ENCODE results near the gene TRAPPC4.
"Not testable (repeated sequence)": the region's sequence is repeated elsewhere in the genome, so short reads cannot be mapped to it uniquely, and the experiment has no call there.

The TRAPPC4 gene

GRCh38 chr11:119018074-119018938 lies at the start of gene TRAPPC4, which contains the start of gene RPS25:
Gene TRAPPC4 (plus strand): TSS chr11:119018766. CDS start chr11:119018796, 30 bp downstream.
Gene RPS25 (minus strand): TSS chr11:119018343. CDS start chr11:119018284, 59 bp downstream.
- DNase-seq (ENCODE audit: extremely low spot score) = peak; percentile 93
- CTCF ChIA-PET = interaction anchor here (1.1 kb wide), 1 partner anchor 11 kb away, joined by 3 read pairs; no protein-coding TSS in a partner anchor
- POLR2A ChIA-PET = interaction anchor here (1.2 to 3.6 kb wide), 12 partner anchors 12 to 583 kb away, joined by 3 to 15 read pairs (median 5); partner anchors contain the start of genes CENATAC, SLC37A4 and VPS11
- peak; percentile 65 for TF ChIP-seq L3MBTL2 (conservative IDR thresholded peaks at IDR 0.05)
- TF ChIP-seq CTBP1 (IDR thresholded peaks at IDR 0.05; ENCODE audit: borderline replicate concordance) = no peak; the same call in 1 of the 2 replicates
- TF ChIP-seq ARNT (IDR thresholded peaks at IDR 0.05) = no peak
- TF ChIP-seq ELF4 (IDR thresholded peaks at IDR 0.05) = peak; percentile 76
- TF ChIP-seq SP1 (IDR thresholded peaks at IDR 0.05) = no peak
- TF ChIP-seq FOXA1 (IDR thresholded peaks at IDR 0.05) = no peak
- TF ChIP-seq, protein P1, sequence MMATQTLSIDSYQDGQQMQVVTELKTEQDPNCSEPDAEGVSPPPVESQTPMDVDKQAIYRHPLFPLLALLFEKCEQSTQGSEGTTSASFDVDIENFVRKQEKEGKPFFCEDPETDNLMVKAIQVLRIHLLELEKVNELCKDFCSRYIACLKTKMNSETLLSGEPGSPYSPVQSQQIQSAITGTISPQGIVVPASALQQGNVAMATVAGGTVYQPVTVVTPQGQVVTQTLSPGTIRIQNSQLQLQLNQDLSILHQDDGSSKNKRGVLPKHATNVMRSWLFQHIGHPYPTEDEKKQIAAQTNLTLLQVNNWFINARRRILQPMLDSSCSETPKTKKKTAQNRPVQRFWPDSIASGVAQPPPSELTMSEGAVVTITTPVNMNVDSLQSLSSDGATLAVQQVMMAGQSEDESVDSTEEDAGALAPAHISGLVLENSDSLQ (IDR thresholded peaks at IDR 0.05) = peak; percentile 56; the same call in 1 of the 2 replicates
- no peak for TF ChIP-seq LEF1 (IDR thresholded peaks at IDR 0.05; ENCODE audit: borderline replicate concordance)

DNA sequence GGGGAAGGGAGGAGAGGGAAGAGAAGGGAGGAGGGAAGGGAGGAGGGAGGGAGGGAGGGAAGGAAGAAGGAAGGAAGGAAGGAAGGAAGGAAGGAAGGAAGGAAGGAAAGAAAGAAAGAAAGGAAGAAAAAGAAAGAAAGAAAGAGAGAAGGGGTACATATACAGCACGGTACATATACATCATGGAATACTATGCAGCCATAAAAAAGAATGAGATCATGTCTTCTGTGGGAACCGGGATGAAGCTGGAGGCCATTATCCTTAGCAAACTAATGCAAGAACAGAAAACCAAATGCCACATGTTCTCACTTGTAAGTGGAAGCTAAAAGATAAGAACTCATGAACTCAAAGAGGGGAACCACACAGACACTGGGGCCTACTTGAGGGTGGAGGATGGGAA lies 49.1 kb upstream of the TRAPPC4 start:
- POLR2A ChIA-PET = not testable (repeated sequence)

DNA sequence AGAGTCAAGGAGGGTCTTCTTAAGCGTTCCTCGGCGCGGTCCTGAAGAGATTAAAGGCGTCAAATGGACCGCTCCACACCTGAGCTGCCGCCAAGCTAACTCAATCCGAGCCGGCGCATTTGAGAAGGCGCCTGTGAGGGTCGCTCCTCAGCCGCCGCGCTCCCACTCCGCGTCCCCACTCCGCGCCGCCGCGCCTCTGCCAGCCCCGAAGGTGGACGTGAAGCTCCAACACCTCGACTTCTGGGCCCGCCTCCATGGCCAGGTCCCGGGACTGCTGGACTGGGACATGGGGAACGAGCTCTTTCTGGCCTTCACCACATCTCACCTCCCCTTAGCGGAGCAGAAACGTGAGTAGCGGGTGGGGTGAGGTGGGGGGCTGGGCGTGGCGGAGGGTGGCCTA lies 46.9 kb upstream of the TRAPPC4 start, which contains the start of gene FOXR1:
TSS of gene FOXR1 (plus strand) at position 116 of the 400 bp plus-strand sequence. CDS start at position 287, 171 bp downstream.
- CTCF ChIA-PET = no interaction called here
- POLR2A ChIA-PET = no interaction called here
- DNase-seq (ENCODE audit: extremely low spot score) = no peak
- TF ChIP-seq, protein P1 (IDR thresholded peaks at IDR 0.05) = no peak
- no peak for TF ChIP-seq NFRKB (IDR thresholded peaks at IDR 0.05)
- no peak for TF ChIP-seq FOXM1 (IDR thresholded peaks at IDR 0.05; ENCODE audit: borderline replicate concordance)
- TF ChIP-seq SP1 (IDR thresholded peaks at IDR 0.05) = no peak
- TF ChIP-seq SUZ12 (IDR thresholded peaks at IDR 0.05) = no peak
- no peak for TF ChIP-seq CTBP1 (IDR thresholded peaks at IDR 0.05; ENCODE audit: borderline replicate concordance)
- TF ChIP-seq HDGF (IDR thresholded peaks at IDR 0.05; ENCODE audit: borderline replicate concordance) = no peak
- no peak for TF ChIP-seq FOXA1 (IDR thresholded peaks at IDR 0.05)
- no peak for TF ChIP-seq BHLHE40 (IDR thresholded peaks at IDR 0.05; ENCODE audit: borderline replicate concordance)
- TF ChIP-seq ZNF384 (IDR thresholded peaks at IDR 0.05) = no peak
- no peak for TF ChIP-seq ARNT (IDR thresholded peaks at IDR 0.05)
- no peak for TF ChIP-seq LEF1 (IDR thresholded peaks at IDR 0.05; ENCODE audit: borderline replicate concordance)
- no peak for TF ChIP-seq TARDBP (IDR thresholded peaks at IDR 0.05)
- TF ChIP-seq L3MBTL2 (conservative IDR thresholded peaks at IDR 0.05) = no peak
- TF ChIP-seq ELF4 (IDR thresholded peaks at IDR 0.05) = no peak

More for the DNA sequence above, 49.1 kb upstream of the TRAPPC4 start:
- DNase-seq (ENCODE audit: extremely low spot score); CTCF ChIA-PET: not testable (repeated sequence)

DNA sequence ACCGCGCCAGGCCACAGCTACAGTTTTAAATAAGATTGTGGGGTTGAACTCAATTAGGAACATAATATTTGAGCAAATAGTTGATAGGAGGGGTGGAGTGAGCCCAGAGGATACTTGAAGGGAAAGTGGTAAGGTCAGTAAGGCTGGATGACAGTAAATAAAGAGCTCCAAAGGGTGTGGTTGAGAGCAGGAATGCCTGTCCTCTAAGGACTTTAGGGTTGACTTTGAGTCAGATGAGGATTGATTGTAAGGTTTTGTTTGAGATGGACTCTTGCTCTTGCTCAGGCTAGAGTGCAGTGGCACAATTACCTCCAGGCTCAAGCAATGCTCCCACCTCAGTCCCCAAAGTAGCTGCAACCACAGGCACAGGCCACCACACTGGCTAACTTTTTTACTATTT lies 44.6 kb upstream of the TRAPPC4 start:
- no peak for TF ChIP-seq L3MBTL2 (conservative IDR thresholded peaks at IDR 0.05)
- TF ChIP-seq FOXK2 (IDR thresholded peaks at IDR 0.05) = no peak
- TF ChIP-seq CTBP1 (IDR thresholded peaks at IDR 0.05; ENCODE audit: borderline replicate concordance) = no peak
- no peak for TF ChIP-seq LEF1 (IDR thresholded peaks at IDR 0.05; ENCODE audit: borderline replicate concordance)
- TF ChIP-seq ELF4 (IDR thresholded peaks at IDR 0.05) = no peak
- no peak for TF ChIP-seq ZNF384 (IDR thresholded peaks at IDR 0.05)
- no peak for TF ChIP-seq HDGF (IDR thresholded peaks at IDR 0.05; ENCODE audit: borderline replicate concordance)
- no peak for TF ChIP-seq TARDBP (IDR thresholded peaks at IDR 0.05)
- DNase-seq (ENCODE audit: extremely low spot score) = no peak
- ChIA-PET POLR2A (no interaction called here), CTCF (no interaction called here)

GRCh38 chr11:118975771-118976709 lies 42.5 kb upstream of the TRAPPC4 start:
- POLR2A ChIA-PET = no interaction called here
- CTCF ChIA-PET = no interaction called here
- no peak for TF ChIP-seq SUZ12 (IDR thresholded peaks at IDR 0.05)
- no peak for TF ChIP-seq TARDBP (IDR thresholded peaks at IDR 0.05)
- no peak for TF ChIP-seq SP1 (IDR thresholded peaks at IDR 0.05)
- TF ChIP-seq ELF4 (IDR thresholded peaks at IDR 0.05) = no peak
- TF ChIP-seq LEF1 (IDR thresholded peaks at IDR 0.05; ENCODE audit: borderline replicate concordance) = no peak
- TF ChIP-seq, protein P1 (IDR thresholded peaks at IDR 0.05) = peak; percentile 65
- TF ChIP-seq BHLHE40 (IDR thresholded peaks at IDR 0.05; ENCODE audit: borderline replicate concordance) = no peak
- DNase-seq (ENCODE audit: extremely low spot score) = no peak
